GM12878 (cell line): ENCODE measurements around the gene ZNF71. TPM values are rescaled to one million over a fixed set of nuclear protein-coding genes. Genes with fewer than 3 reads are reported as not detected.

Experiments used
- ATAC-seq: fragments of 200-7000 bp; cut with Tn5 transposase; 3 replicates; pipeline ENCODE4 v1.9.1; 2020; ENCODE audit warnings: mild to moderate bottlenecking, moderate library complexity
- BruUV-seq: library from RNA; stranded (reverse); fragments of 400-500 nt; replicated peaks from 2 replicates; lab custom pipeline; 2021; lab: Mats Ljungman, UMichigan
- CTCF ChIA-PET: fragments of 300-600 bp; sonication (Branson Sonifier 250); formaldehyde crosslinking; extraction: SDS; loops from one replicate; lab custom pipeline; 2021; ENCODE audit warnings: inconsistent platforms; lab: Yijun Ruan, JAX
- POLR2A ChIA-PET: fragments of 350-600 bp; formaldehyde crosslinking; extraction: SDS; loops from one replicate; lab custom pipeline; 2021; ENCODE audit warnings: inconsistent platforms; lab: Charles Lee
- RAD21 ChIA-PET: fragments of 300-600 bp; sonication (Branson Sonifier 250); formaldehyde crosslinking; loops from one replicate; lab custom pipeline; 2023; ENCODE audit warnings: antibody characterized with exemption; ENCODE audit not compliant: unreplicated experiment; lab: Charles Lee
- SMC1A ChIA-PET: fragments of 300-600 bp; sonication (Branson Sonifier 250); formaldehyde crosslinking; loops from one replicate; lab custom pipeline; 2023; ENCODE audit not compliant: unreplicated experiment, uncharacterized antibody; lab: Charles Lee
- DNase-seq: peaks from one replicate; pipeline ENCODE4 v3.0.0-alpha.2; 2011; ENCODE audit warnings: low read depth, low spot score
- FAIRE-seq: peaks from 3 replicates; lab custom pipeline; 2011; peaks lifted over from hg19 to GRCh38; lab: Jason Lieb, UNC
- H2AFZ ChIP-seq: 2 replicates; pipeline ENCODE4 v1.6.0; 2011; ENCODE audit warnings: low read depth, low read length, control low read depth; ENCODE audit not compliant: control insufficient read depth
- H3K27ac ChIP-seq: 2 replicates; pipeline ENCODE4 v1.5.1; 2011; ENCODE audit warnings: control low read depth; ENCODE audit not compliant: control insufficient read depth, insufficient read depth
- H3K27me3 ChIP-seq, 2 experiments: replicated peaks in 1 of 2; 2 replicates each; pipeline versions ENCODE4 v1.6.0 to v1.6.1; 2011; ENCODE audit warnings: low read length in 1 of 2; ENCODE audit not compliant: control insufficient read depth in 2 of 2, insufficient read depth in 2 of 2
- H3K36me3 ChIP-seq, 2 experiments: 2 replicates each; pipeline ENCODE4 v1.5.1; 2011; ENCODE audit warnings: low read length in 1 of 2; ENCODE audit not compliant: control insufficient read depth in 2 of 2, insufficient read depth in 2 of 2
- H3K4me1 ChIP-seq: 2 replicates; pipeline ENCODE4 v1.6.1; 2011; ENCODE audit warnings: mild to moderate bottlenecking, low read length, moderate library complexity, mixed read lengths; ENCODE audit not compliant: control insufficient read depth, insufficient read depth
- H3K4me2 ChIP-seq: 2 replicates; pipeline ENCODE4 v1.6.0; 2011; ENCODE audit warnings: control low read depth; ENCODE audit not compliant: control insufficient read depth, insufficient read depth
- H3K4me3 ChIP-seq: fragments of 200-600 bp; sonication (generic); 2 replicates; pipeline ENCODE4 v1.5.1; 2016
- H3K79me2 ChIP-seq: 2 replicates; pipeline ENCODE4 v1.6.0; 2011; ENCODE audit warnings: low read length; ENCODE audit not compliant: control insufficient read depth, insufficient read depth
- H3K9ac ChIP-seq: 2 replicates; pipeline ENCODE4 v1.8.0; 2011; ENCODE audit warnings: low read length, control low read depth, mixed read lengths; ENCODE audit not compliant: control insufficient read depth, insufficient read depth
- H3K9me3 ChIP-seq: replicated peaks from 3 replicates; pipeline ENCODE4 v1.5.1; 2011; ENCODE audit warnings: mild to moderate bottlenecking, low read length; ENCODE audit not compliant: control insufficient read depth, insufficient read depth
- H4K20me1 ChIP-seq: 2 replicates; pipeline ENCODE4 v1.6.0; 2011; ENCODE audit not compliant: control insufficient read depth, insufficient read depth
- ASH2L ChIP-seq: fragments of 300-600, 200-600 bp; sonication (generic); IDR thresholded peaks from 2 replicates; pipeline ENCODE4 v1.6.1; 2017; ENCODE audit warnings: low read depth, mild to moderate bottlenecking, borderline replicate concordance
- ATF7 ChIP-seq: fragments of 450-650 bp; IDR thresholded peaks from 2 replicates; pipeline ENCODE4 v1.6.1; 2016; ENCODE audit warnings: low read depth, mild to moderate bottlenecking
- BCL11A ChIP-seq: IDR thresholded peaks from 2 replicates; pipeline ENCODE4 v1.6.1; 2011; ENCODE audit warnings: low read depth, low read length
- BCLAF1 ChIP-seq: fragments of 450-650 bp; IDR thresholded peaks from 2 replicates; pipeline ENCODE4 v1.6.1; 2017; ENCODE audit warnings: antibody characterized with exemption, mild to moderate bottlenecking, moderate library complexity
- CHD1 ChIP-seq: IDR thresholded peaks from 2 replicates; pipeline ENCODE4 v1.6.1; 2012; ENCODE audit warnings: low read depth, low read length, improper control_type of control experiment
- E2F8 ChIP-seq: fragments of 450-650 bp; IDR thresholded peaks from 2 replicates; pipeline ENCODE4 v1.6.1; 2018; ENCODE audit warnings: mild to moderate bottlenecking, low read depth, moderate library complexity; ENCODE audit not compliant: partially characterized antibody
- EP300 ChIP-seq, 2 experiments: fragments of 150-350 bp in 1 of 2; IDR thresholded peaks; 2 replicates each; pipeline ENCODE4 v1.6.1; 2011 to 2012; ENCODE audit warnings: low read depth in 2 of 2, low read length in 2 of 2, borderline replicate concordance in 1 of 2, improper control_type of control experiment in 1 of 2, inconsistent platforms in 1 of 2; ENCODE audit not compliant: control insufficient read depth in 1 of 2
- KAT2A ChIP-seq: conservative IDR thresholded peaks from 2 replicates; pipeline ENCODE4 v1.6.1; 2011; ENCODE audit warnings: low read depth, low read length; ENCODE audit not compliant: control insufficient read depth
- KLF5 ChIP-seq: fragments of 450-650 bp; IDR thresholded peaks from 2 replicates; pipeline ENCODE4 v1.6.1; 2014; ENCODE audit warnings: mild to moderate bottlenecking; ENCODE audit not compliant: partially characterized antibody
- MTA2 ChIP-seq: fragments of 450-650 bp; IDR thresholded peaks from 2 replicates; pipeline ENCODE4 v1.6.1; 2016; ENCODE audit warnings: low read depth, mild to moderate bottlenecking, moderate library complexity
- PBX3 ChIP-seq: IDR thresholded peaks from 2 replicates; pipeline ENCODE4 v1.6.1; 2011; ENCODE audit warnings: mild to moderate bottlenecking, low read depth, low read length, moderate library complexity; ENCODE audit not compliant: insufficient replicate concordance
- PML ChIP-seq: IDR thresholded peaks from 2 replicates; pipeline ENCODE4 v1.6.1; 2012; ENCODE audit warnings: low read length, inconsistent platforms
- SKIL ChIP-seq: fragments of 450-650 bp; IDR thresholded peaks from 2 replicates; pipeline ENCODE4 v1.6.1; 2017; ENCODE audit warnings: mild to moderate bottlenecking, low read depth, inconsistent platforms; ENCODE audit not compliant: poor library complexity, severe bottlenecking
- SMARCA5 ChIP-seq: fragments of 450-650 bp; IDR thresholded peaks from 2 replicates; pipeline ENCODE4 v1.6.1; 2017; ENCODE audit warnings: mild to moderate bottlenecking
- SP1 ChIP-seq: IDR thresholded peaks from one replicate; pipeline ENCODE4 v1.6.1; 2011; ENCODE audit warnings: low read depth, low read length
- YBX1 ChIP-seq: fragments of 450-650 bp; IDR thresholded peaks from 2 replicates; pipeline ENCODE4 v1.6.1; 2016; ENCODE audit warnings: antibody characterized with exemption
- ZSCAN29 ChIP-seq: fragments of 450-650 bp; IDR thresholded peaks from 2 replicates; pipeline ENCODE4 v1.6.1; 2017; ENCODE audit warnings: mild to moderate bottlenecking, moderate library complexity
- WGBS: methylation state at CpG from one replicate; pipeline ENCODE4 v1.1.6; 2016; ENCODE audit warnings: low lambda C conversion rate; ENCODE audit not compliant: insufficient replicate concordance, insufficient coverage; ENCODE audit errors: missing lambda C conversion rate; 5-methylcytosine and 5-hydroxymethylcytosine counted together
- in situ Hi-C: fragments of 300-500 bp; cut with MboI; formaldehyde crosslinking; loops from 9 replicates; pipeline ENCODE4 v1.14.3; 2018; ENCODE audit warnings: mixed read lengths
- intact Hi-C: fragments of 100-400 bp; cut with micrococcal nuclease; formaldehyde crosslinking; loops from one replicate; pipeline ENCODE4 v1.14.2; 2022; ENCODE audit not compliant: unreplicated experiment
- polyA plus RNA-seq, 11 experiments: library from polyadenylated mRNA; depleted of rRNA in 4 of 11; unstranded in 6 of 11; stranded (reverse) in 5 of 11; fragments of >200 nt; fragmentation: Nextera tagmentation in 4 of 11; fragmentation: Illumina TruSeq in 1 of 11; extraction: Ambion mirVana in 4 of 11; extraction: Trizol in 1 of 11; gene quantifications; 1 replicate in 1 of 11; 2 replicates in 10 of 11; pipeline versions ENCODE4 v1.2.1 to v1.2.3, GENCODE V29; 2011 to 2016; ENCODE audit warnings: inconsistent platforms in 2 of 11, missing spikeins in 2 of 11, low read depth in 1 of 11
- total RNA-seq, 4 experiments: library from RNA; depleted of rRNA in 3 of 4; stranded (reverse); fragments of >200 nt in 3 of 4; fragmentation: Illumina TruSeq in 1 of 4; extraction: Trizol in 1 of 4; gene quantifications; 2 replicates each; pipeline versions ENCODE4 v1.2.1 to v1.2.3, GENCODE V29; 2013 to 2021

Gene ZNF71
- total and polyA plus RNA-seq, 10 of the 15 experiments (the other 5 are each of a cell fraction or from before 2014, with no cell fraction given), result 0.48 to 5.7 (median 3.5) TPM

GRCh38 chr19:56623006-56623405 is 27.9 kb downstream of the ZNF71 start:
- no peaks in the 10 kb centered on the region for H3K4me1 ChIP-seq
- ChIA-PET CTCF (interaction anchor here (0.7 kb wide), 1 partner anchor 359 kb away, joined by 3 read pairs; no protein-coding TSS in a partner anchor), POLR2A (no interaction called here), SMC1A (no interaction called here), RAD21 (no interaction called here)
- H4K20me1 ChIP-seq, result no peaks in the 10 kb centered on the region
- BruUV-seq, result no TSS peak
- ATAC-seq (no peak), DNase-seq (no peak), FAIRE-seq (no peak)
- no peak overlapping the region for H2AFZ ChIP-seq
- whole genome bisulfite sequencing, result 92% methylated on average over 9 of the region's 9 CpGs
- in situ Hi-C loops (no loop called here), intact Hi-C loops (no loop called here)
- H3K4me2 ChIP-seq, result no peak overlapping the region
- no peaks in the 10 kb centered on the region; a peak in 1 of 4 replicates for H3K36me3 ChIP-seq
- no peaks in the 10 kb centered on the region for H3K79me2 ChIP-seq
- no peak overlapping the region for H3K27ac ChIP-seq
- peaks cover 7% of the 10 kb centered on the region; the same call in 1 of the 3 replicates for H3K9me3 ChIP-seq
- TF ChIP-seq ATF7 (no peak), MTA2 (no peak), YBX1 (no peak), PML (no peak), ASH2L (no peak), EP300 (IDR thresholded peaks at IDR 0.05; ENCODE audit: borderline replicate concordance in 1 of 2, control insufficient read depth in 1 of 2, low read depth in 2 of 2, low read length in 2 of 2) (no peak), SMARCA5 (no peak), KAT2A (no peak), SKIL (no peak), KLF5 (no peak), PBX3 (no peak), BCLAF1 (no peak), BCL11A (no peak), ZSCAN29 (no peak), E2F8 (no peak), SP1 (no peak), CHD1 (no peak)
- no peak overlapping the region for H3K9ac ChIP-seq
- H3K4me3 ChIP-seq, result no peak overlapping the region
- H3K27me3 ChIP-seq, result no peaks in the 10 kb centered on the region
